Gastroesophageal sphincter (tissue), 3 donors: ENCODE results near the gene TMEM37.

Experiments used
- CTCF ChIP-seq, 4 experiments: fragments of 200-600 bp in 2 of 4; fragments of 450-650 bp in 2 of 4; sonication (generic) in 1 of 4; IDR thresholded peaks; one replicate each; pipeline ENCODE4 v1.5.1; 2017 to 2019; ENCODE audit warnings: antibody characterized with exemption in 4 of 4, mild to moderate bottlenecking in 2 of 4, moderate library complexity in 2 of 4
- POLR2A ChIP-seq, 2 donors: fragments of 450-650 bp; IDR thresholded peaks; one replicate each; pipeline ENCODE4 v1.6.1; 2017; ENCODE audit warnings: antibody characterized with exemption in 2 of 2, mild to moderate bottlenecking in 2 of 2, moderate library complexity in 1 of 2
- POLR2AphosphoS5 ChIP-seq: sonication (generic); formaldehyde crosslinking; IDR thresholded peaks from one replicate; pipeline ENCODE4 v1.6.1; 2017; ENCODE audit warnings: antibody characterized with exemption

DNA sequence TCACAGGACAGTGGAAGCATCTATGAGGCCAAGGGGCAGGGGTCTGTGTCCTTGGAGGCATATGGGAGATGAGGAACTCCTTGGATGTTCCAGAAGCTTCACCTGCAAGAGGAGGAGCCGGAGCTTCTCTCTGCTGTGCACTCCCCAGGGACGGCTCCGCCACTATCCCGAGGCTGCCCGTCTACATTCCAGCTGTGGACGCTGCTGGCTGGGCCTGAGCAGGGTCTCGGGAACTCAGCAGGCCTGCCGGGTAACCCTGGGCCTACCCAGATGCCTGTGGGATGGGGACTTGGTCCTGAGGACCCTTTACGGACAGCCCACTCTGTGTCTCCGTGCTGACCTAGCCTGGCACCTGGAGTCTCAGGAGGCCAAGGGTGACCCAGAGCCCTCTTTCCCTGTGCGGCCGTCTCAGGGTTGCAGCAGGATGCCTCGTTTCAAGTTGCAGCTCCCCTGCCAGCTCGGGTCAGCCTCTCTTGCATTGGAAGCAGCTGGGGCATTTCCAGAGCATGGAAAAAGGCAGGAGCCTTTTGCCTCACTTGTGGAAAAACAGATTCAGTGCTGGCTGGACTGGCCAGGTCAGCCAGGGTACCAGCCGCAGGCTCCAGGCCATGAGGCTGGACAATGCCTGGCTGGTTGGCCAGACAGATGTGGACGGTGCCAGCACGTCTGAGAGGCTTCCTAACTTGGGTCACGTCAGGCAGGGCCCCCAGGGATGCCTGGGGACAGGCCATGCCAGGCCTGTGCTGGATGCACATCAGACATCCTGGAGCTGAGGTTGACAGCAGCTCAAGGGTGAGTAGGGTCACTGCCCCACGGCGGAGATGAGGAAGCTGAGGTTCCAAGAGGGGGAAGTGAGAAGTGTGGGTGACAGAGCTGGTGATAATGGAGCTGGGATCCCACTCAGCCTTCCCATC, 51.1 kb downstream of the TMEM37 start:
- TF ChIP-seq CTCF (IDR thresholded peaks at IDR 0.05) = no peak
- no peak for TF ChIP-seq POLR2A (IDR thresholded peaks at IDR 0.05)
- no peak for TF ChIP-seq POLR2AphosphoS5
